Measurements from ENCODE around the gene FBXO10. TPM values are rescaled to one million over a fixed set of nuclear protein-coding genes. Genes with fewer than 3 reads are reported as not detected.

Gene FBXO10
- total RNA-seq, 2 experiments from 2014 or later = 9.4 to 13.2 TPM

GRCh38 chr9:37464426-37465248 lies 111.5 kb downstream of the FBXO10 start:
- H2AFZ ChIP-seq (ENCODE audit: low read length) = peak overlapping the region; percentile 30; the same call in 1 of the 2 replicates
- H3K4me3 ChIP-seq (ENCODE audit: low read depth, low read length, poor library complexity, severe bottlenecking) = peak overlapping the region; percentile 89
- H3K9me2 ChIP-seq (ENCODE audit: insufficient read depth, low read length) = no peaks in the 10 kb centered on the region
- H3K27ac ChIP-seq (ENCODE audit: low read depth, low read length, poor library complexity, severe bottlenecking) = peak overlapping the region; percentile 74
- ChIA-PET POLR2A (interaction anchor here (0.6 to 2.2 kb wide), 11 partner anchors 10 to 1349 kb away, joined by 3 to 5 read pairs (median 4); partner anchors contain the start of gene POLR1E), CTCF (ENCODE audit: unreplicated experiment) (interaction anchor here (1.2 kb wide), 1 partner anchor 53 kb away, joined by 3 read pairs; no protein-coding TSS in a partner anchor)
- intact Hi-C loops (cut with micrococcal nuclease; ENCODE audit: unreplicated experiment) = loop anchor here (2.0 to 10.0 kb wide), 3 partner anchors 42 to 890 kb away; partner anchors contain the start of genes GRHPR and MELK
- H3K4me1 ChIP-seq (ENCODE audit: insufficient read depth, low read length, poor library complexity, severe bottlenecking) = peaks cover 38% of the 10 kb centered on the region
- no TSS peak for BruUV-seq (replicated peaks)
- peaks cover 13% of the 10 kb centered on the region; the same call in 1 of the 2 replicates for H4K20me1 ChIP-seq (ENCODE audit: insufficient read depth, low read length)
- TF ChIP-seq, protein P1, sequence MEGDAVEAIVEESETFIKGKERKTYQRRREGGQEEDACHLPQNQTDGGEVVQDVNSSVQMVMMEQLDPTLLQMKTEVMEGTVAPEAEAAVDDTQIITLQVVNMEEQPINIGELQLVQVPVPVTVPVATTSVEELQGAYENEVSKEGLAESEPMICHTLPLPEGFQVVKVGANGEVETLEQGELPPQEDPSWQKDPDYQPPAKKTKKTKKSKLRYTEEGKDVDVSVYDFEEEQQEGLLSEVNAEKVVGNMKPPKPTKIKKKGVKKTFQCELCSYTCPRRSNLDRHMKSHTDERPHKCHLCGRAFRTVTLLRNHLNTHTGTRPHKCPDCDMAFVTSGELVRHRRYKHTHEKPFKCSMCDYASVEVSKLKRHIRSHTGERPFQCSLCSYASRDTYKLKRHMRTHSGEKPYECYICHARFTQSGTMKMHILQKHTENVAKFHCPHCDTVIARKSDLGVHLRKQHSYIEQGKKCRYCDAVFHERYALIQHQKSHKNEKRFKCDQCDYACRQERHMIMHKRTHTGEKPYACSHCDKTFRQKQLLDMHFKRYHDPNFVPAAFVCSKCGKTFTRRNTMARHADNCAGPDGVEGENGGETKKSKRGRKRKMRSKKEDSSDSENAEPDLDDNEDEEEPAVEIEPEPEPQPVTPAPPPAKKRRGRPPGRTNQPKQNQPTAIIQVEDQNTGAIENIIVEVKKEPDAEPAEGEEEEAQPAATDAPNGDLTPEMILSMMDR (conservative IDR thresholded peaks at IDR 0.05; ENCODE audit: low read length) = no peak
- TF ChIP-seq EZH2phosphoT487 (IDR thresholded peaks at IDR 0.05; ENCODE audit: borderline replicate concordance, low read depth, low read length) = no peak
- peaks cover 29% of the 10 kb centered on the region for H3K36me3 ChIP-seq (ENCODE audit: insufficient read depth, low read length)
- peaks cover 50% of the 10 kb centered on the region for H3K79me2 ChIP-seq (ENCODE audit: insufficient read depth, low read depth, low read length)
- H3K4me2 ChIP-seq (ENCODE audit: low read length) = peak overlapping the region; percentile 79
- H3K9me3 ChIP-seq (ENCODE audit: low read length) = 0 out of 2 replicates have a peak, but pooled peaks cover 3% of the 10 kb centered on the region
- DNase-seq (ENCODE audit: low spot score) = peak; percentile 60

DNA sequence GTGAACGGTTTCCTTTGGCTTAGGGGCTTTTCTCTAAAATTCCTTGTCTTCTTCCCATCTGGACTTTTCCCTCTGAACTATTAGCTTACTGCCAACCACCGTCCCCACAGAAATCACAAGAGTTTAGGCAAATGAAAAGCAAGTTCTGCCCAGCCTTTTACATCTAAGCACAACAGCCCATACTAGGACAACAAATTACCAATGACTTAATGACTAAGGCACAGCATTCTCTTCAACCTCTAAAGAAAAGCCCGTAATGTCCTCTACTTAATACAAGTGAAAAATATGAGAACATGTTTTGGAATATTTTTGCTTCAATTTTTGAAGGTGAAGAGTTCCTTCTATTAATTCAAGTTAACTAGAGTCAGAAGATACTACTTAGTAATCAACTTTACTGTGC lies 112.2 kb downstream of the FBXO10 start:
- 0 out of 2 replicates have a peak, but pooled peaks cover 3% of the 10 kb centered on the region for H3K9me3 ChIP-seq (ENCODE audit: low read length)
- H3K27ac ChIP-seq (ENCODE audit: low read depth, low read length, poor library complexity, severe bottlenecking) = peak overlapping the region; percentile 74
- H3K79me2 ChIP-seq (ENCODE audit: insufficient read depth, low read depth, low read length) = peaks cover 50% of the 10 kb centered on the region
- ChIA-PET CTCF (ENCODE audit: unreplicated experiment) (interaction anchor here (1.2 kb wide), 1 partner anchor 52 kb away, joined by 3 read pairs; no protein-coding TSS in a partner anchor), POLR2A (interaction anchor here (0.6 to 1.0 kb wide), 3 partner anchors 12 to 144 kb away, joined by 3 read pairs; no protein-coding TSS in a partner anchor)
- H3K4me3 ChIP-seq (ENCODE audit: low read depth, low read length, poor library complexity, severe bottlenecking) = peak overlapping the region; percentile 89
- H3K36me3 ChIP-seq (ENCODE audit: insufficient read depth, low read length) = peaks cover 29% of the 10 kb centered on the region
- TF ChIP-seq, protein P1 (conservative IDR thresholded peaks at IDR 0.05; ENCODE audit: low read length) = no peak
- TF ChIP-seq EZH2phosphoT487 (IDR thresholded peaks at IDR 0.05; ENCODE audit: borderline replicate concordance, low read depth, low read length) = no peak
- intact Hi-C loops (cut with micrococcal nuclease; ENCODE audit: unreplicated experiment) = loop anchor here (2.0 to 10.0 kb wide), 3 partner anchors 41 to 889 kb away; partner anchors contain the start of genes GRHPR and MELK
- TSS peak; percentile 67 for BruUV-seq (replicated peaks)
- no peaks in the 10 kb centered on the region for H3K9me2 ChIP-seq (ENCODE audit: insufficient read depth, low read length)
- peak overlapping the region; percentile 79 for H3K4me2 ChIP-seq (ENCODE audit: low read length)
- peaks cover 13% of the 10 kb centered on the region; the same call in 1 of the 2 replicates for H4K20me1 ChIP-seq (ENCODE audit: insufficient read depth, low read length)
- H3K4me1 ChIP-seq (ENCODE audit: insufficient read depth, low read length, poor library complexity, severe bottlenecking) = peaks cover 38% of the 10 kb centered on the region
- no peak for DNase-seq (ENCODE audit: low spot score)
- no peak overlapping the region for H2AFZ ChIP-seq (ENCODE audit: low read length)

Other genes with a start within 250 kb of the FBXO10 start
- 135 and 148 TPM in 2 replicates for gene GRHPR, start 153.7 kb downstream of the FBXO10 start, total RNA-seq (2014; rRNA removed; shearing (Covaris generic))
- gene GRHPR, start 153.7 kb downstream of the FBXO10 start, total RNA-seq (2022) = 105 and 106 TPM in 2 replicates
- gene ZBTB5, start 110.9 kb downstream of the FBXO10 start, total RNA-seq (2014; rRNA removed; shearing (Covaris generic)) = 27.9 and 31.9 TPM in 2 replicates
- 20.2 and 23.9 TPM in 2 replicates for gene ZBTB5, start 110.9 kb downstream of the FBXO10 start, total RNA-seq (2022)
- 41.0 and 44.3 TPM in 2 replicates for gene POLR1E, start 90.4 kb downstream of the FBXO10 start, total RNA-seq (2014; rRNA removed; shearing (Covaris generic))
- 40.5 and 47.6 TPM in 2 replicates for gene POLR1E, start 90.4 kb downstream of the FBXO10 start, total RNA-seq (2022)
- gene TOMM5, start 16.2 kb upstream of the FBXO10 start, total RNA-seq (2014; rRNA removed; shearing (Covaris generic)) = 215 and 231 TPM in 2 replicates
- gene TOMM5, start 16.2 kb upstream of the FBXO10 start, total RNA-seq (2022) = 124 and 132 TPM in 2 replicates
- not detected in 2 replicates for gene FRMPD1, start 74.6 kb upstream of the FBXO10 start, total RNA-seq (2014; rRNA removed; shearing (Covaris generic))
- gene FRMPD1, start 74.6 kb upstream of the FBXO10 start, total RNA-seq (2022) = not detected in 2 replicates
- gene TRMT10B, start 177.4 kb upstream of the FBXO10 start, total RNA-seq (2014; rRNA removed; shearing (Covaris generic)) = not detected in 2 replicates
- 2.8 and 3.0 TPM in 2 replicates for gene TRMT10B, start 177.4 kb upstream of the FBXO10 start, total RNA-seq (2022)
- 82.6 and 111 TPM in 2 replicates for gene EXOSC3, start 208.7 kb upstream of the FBXO10 start, total RNA-seq (2014; rRNA removed; shearing (Covaris generic))
- 91.8 and 103 TPM in 2 replicates for gene EXOSC3, start 208.7 kb upstream of the FBXO10 start, total RNA-seq (2022)
- gene DCAF10, start 224.4 kb upstream of the FBXO10 start, total RNA-seq (2014; rRNA removed; shearing (Covaris generic)) = 10.9 and 12.8 TPM in 2 replicates
- 20.8 and 24.9 TPM in 2 replicates for gene DCAF10, start 224.4 kb upstream of the FBXO10 start, total RNA-seq (2022)